ENCODE results near the gene PCDHB3. TPM values are rescaled to one million over a fixed set of nuclear protein-coding genes. Genes with fewer than 3 reads are reported as not detected.
"Not testable (repeated sequence)": the region's sequence is repeated elsewhere in the genome, so short reads cannot be mapped to it uniquely, and the experiment has no call there.

Gene PCDHB3
- total and polyA plus RNA-seq, 2 donors (not counting 3 experiments of a cell fraction or from before 2014, with no cell fraction given), result 0.22 TPM; not detected in 1

GRCh38 chr5:141095263-141095641 lies 5.0 kb upstream of the PCDHB3 start:
- ChIA-PET CTCF (no interaction called here), POLR2A (interaction anchor here (0.6 kb wide), 1 partner anchor 465 kb away, joined by 7 read pairs; no protein-coding TSS in a partner anchor)
- Histone ChIP-seq H4K20me1 (replicated peaks; ENCODE audit: control insufficient read depth, extremely low read depth, insufficient read depth, low read length) (no peaks in the 10 kb centered on the region), H3K4me1 (ENCODE audit: control insufficient read depth, extremely low read depth, insufficient read depth, low read length) (no peaks in the 10 kb centered on the region), H2AFZ (ENCODE audit: low read depth, low read length) (no peak overlapping the region), H3K27ac (ENCODE audit: insufficient read depth, low read depth, low read length) (no peak overlapping the region), H3K4me3 (replicated peaks in 1 of 3; ENCODE audit: insufficient read depth in 1 of 3, low read depth in 1 of 3, low read length in 3 of 3) (no peak overlapping the region), H3K79me2 (ENCODE audit: control insufficient read depth, insufficient read depth, low read length) (no peaks in the 10 kb centered on the region), H3K9me3 (replicated peaks; ENCODE audit: control insufficient read depth, insufficient read depth, low read length) (no peaks in the 10 kb centered on the region), H3K27me3 (ENCODE audit: control insufficient read depth in 2 of 2, insufficient read depth in 2 of 2, low read length in 2 of 2) (peaks cover 0 to 7% of the 10 kb centered on the region in 2 experiments), H3K9me1 (replicated peaks; ENCODE audit: control insufficient read depth, extremely low read depth, insufficient read depth, low read length) (no peaks in the 10 kb centered on the region), H3K9ac (replicated peaks; ENCODE audit: extremely low read depth, insufficient read depth, low read length) (no peak overlapping the region), H3K36me3 (ENCODE audit: control insufficient read depth in 2 of 2, extremely low read depth in 1 of 2, insufficient read depth in 2 of 2, low read length in 2 of 2) (no peaks in the 10 kb centered on the region), H3K4me2 (ENCODE audit: insufficient read depth, low read length) (no peak overlapping the region)
- TF ChIP-seq POLR2AphosphoS5 (IDR thresholded peaks at IDR 0.05; ENCODE audit: insufficient read depth, low read depth, low read length) (no peak), JUN (IDR thresholded peaks at IDR 0.05; ENCODE audit: borderline replicate concordance, insufficient read depth, insufficient read length, low read depth) (no peak), MYC (IDR thresholded peaks at IDR 0.05; ENCODE audit: low read depth, low read length) (no peak), GATA2 (IDR thresholded peaks at IDR 0.05; ENCODE audit: insufficient read depth, insufficient read length, low read depth, low read length) (no peak), CTCF (IDR thresholded peaks at IDR 0.05; ENCODE audit: extremely low read depth in 1 of 2, insufficient read depth in 1 of 2, low read depth in 1 of 2, low read length in 2 of 2) (no peak), POLR2A (IDR thresholded peaks at IDR 0.05; ENCODE audit: low read depth, low read length) (no peak), EZH2 (IDR thresholded peaks at IDR 0.05; ENCODE audit: borderline replicate concordance, low read depth, low read length, severe bottlenecking) (no peak), FOS (IDR thresholded peaks at IDR 0.05; ENCODE audit: borderline replicate concordance, insufficient read depth, low read length) (no peak), MAX (IDR thresholded peaks at IDR 0.05; ENCODE audit: insufficient read depth, insufficient read length) (no peak)
- DNase-seq (ENCODE audit: low read depth, low spot score), result no peak
- no TSS peak for BruUV-seq (replicated peaks)
- intact Hi-C loops (cut with micrococcal nuclease), result no loop called here
- FAIRE-seq, result no peak
- dilution Hi-C loops (cut with MboI; ENCODE audit: extremely low pct_ligation_motif_present, low sequenced_read_pairs), result no loop called here

- H3K27ac ChIP-seq (ENCODE audit: insufficient read depth, low read depth, low read length); H4K20me1 ChIP-seq (replicated peaks; ENCODE audit: control insufficient read depth, extremely low read depth, insufficient read depth, low read length); FAIRE-seq; H3K9ac ChIP-seq (replicated peaks; ENCODE audit: extremely low read depth, insufficient read depth, low read length); CTCF ChIA-PET; dilution Hi-C loops (cut with MboI; ENCODE audit: extremely low pct_ligation_motif_present, low sequenced_read_pairs); H2AFZ ChIP-seq (ENCODE audit: low read depth, low read length); H3K4me1 ChIP-seq (ENCODE audit: control insufficient read depth, extremely low read depth, insufficient read depth, low read length); H3K79me2 ChIP-seq (ENCODE audit: control insufficient read depth, insufficient read depth, low read length); H3K9me3 ChIP-seq (replicated peaks; ENCODE audit: control insufficient read depth, insufficient read depth, low read length); H3K36me3 ChIP-seq (ENCODE audit: control insufficient read depth in 2 of 2, extremely low read depth in 1 of 2, insufficient read depth in 2 of 2, low read length in 2 of 2); H3K4me2 ChIP-seq (ENCODE audit: insufficient read depth, low read length); H3K27me3 ChIP-seq (ENCODE audit: control insufficient read depth in 2 of 2, insufficient read depth in 2 of 2, low read length in 2 of 2); DNase-seq (ENCODE audit: low read depth, low spot score); POLR2A ChIA-PET; intact Hi-C loops (cut with micrococcal nuclease); H3K9me1 ChIP-seq (replicated peaks; ENCODE audit: control insufficient read depth, extremely low read depth, insufficient read depth, low read length); BruUV-seq (replicated peaks); H3K4me3 ChIP-seq (replicated peaks in 1 of 3; ENCODE audit: insufficient read depth in 1 of 3, low read depth in 1 of 3, low read length in 3 of 3): not testable (repeated sequence)
Measured at GRCh38 chr5:141096181-141096580, 4.1 kb upstream of the PCDHB3 start.

GRCh38 chr5:141096586-141096985 lies 3.7 kb upstream of the PCDHB3 start:
- H2AFZ ChIP-seq (ENCODE audit: low read depth, low read length); H3K4me1 ChIP-seq (ENCODE audit: control insufficient read depth, extremely low read depth, insufficient read depth, low read length); CTCF ChIA-PET; H3K9ac ChIP-seq (replicated peaks; ENCODE audit: extremely low read depth, insufficient read depth, low read length); DNase-seq (ENCODE audit: low read depth, low spot score); H3K27ac ChIP-seq (ENCODE audit: insufficient read depth, low read depth, low read length); H3K4me3 ChIP-seq (replicated peaks in 1 of 3; ENCODE audit: insufficient read depth in 1 of 3, low read depth in 1 of 3, low read length in 3 of 3); BruUV-seq (replicated peaks); H3K9me3 ChIP-seq (replicated peaks; ENCODE audit: control insufficient read depth, insufficient read depth, low read length); H3K79me2 ChIP-seq (ENCODE audit: control insufficient read depth, insufficient read depth, low read length); intact Hi-C loops (cut with micrococcal nuclease); H4K20me1 ChIP-seq (replicated peaks; ENCODE audit: control insufficient read depth, extremely low read depth, insufficient read depth, low read length); H3K27me3 ChIP-seq (ENCODE audit: control insufficient read depth in 2 of 2, insufficient read depth in 2 of 2, low read length in 2 of 2); H3K36me3 ChIP-seq (ENCODE audit: control insufficient read depth in 2 of 2, extremely low read depth in 1 of 2, insufficient read depth in 2 of 2, low read length in 2 of 2); FAIRE-seq; H3K4me2 ChIP-seq (ENCODE audit: insufficient read depth, low read length); H3K9me1 ChIP-seq (replicated peaks; ENCODE audit: control insufficient read depth, extremely low read depth, insufficient read depth, low read length); dilution Hi-C loops (cut with MboI; ENCODE audit: extremely low pct_ligation_motif_present, low sequenced_read_pairs); POLR2A ChIA-PET: not testable (repeated sequence)

All from endothelial cell of umbilical vein (primary cell).